H54 (cell line): ENCODE measurements around the gene MCF2L.

Source experiments
- DNase-seq: peaks from one replicate; pipeline ENCODE4 v3.0.0; 2011; ENCODE audit warnings: low spot score, mixed read lengths; ENCODE audit not compliant: insufficient read length
- FAIRE-seq: peaks from 3 replicates; lab custom pipeline; 2011; peaks lifted over from hg19 to GRCh38; lab: Jason Lieb, UNC
- POLR2A ChIP-seq: IDR thresholded peaks from 2 replicates; pipeline ENCODE4 v1.6.1; 2011; ENCODE audit warnings: low read depth, mild to moderate bottlenecking, low read length

The MCF2L gene

GRCh38 chr13:113145496-113145895 lies 176.5 kb downstream of the MCF2L start:
- no peak for FAIRE-seq
- no peak for DNase-seq
- TF ChIP-seq POLR2A, result no peak

DNA sequence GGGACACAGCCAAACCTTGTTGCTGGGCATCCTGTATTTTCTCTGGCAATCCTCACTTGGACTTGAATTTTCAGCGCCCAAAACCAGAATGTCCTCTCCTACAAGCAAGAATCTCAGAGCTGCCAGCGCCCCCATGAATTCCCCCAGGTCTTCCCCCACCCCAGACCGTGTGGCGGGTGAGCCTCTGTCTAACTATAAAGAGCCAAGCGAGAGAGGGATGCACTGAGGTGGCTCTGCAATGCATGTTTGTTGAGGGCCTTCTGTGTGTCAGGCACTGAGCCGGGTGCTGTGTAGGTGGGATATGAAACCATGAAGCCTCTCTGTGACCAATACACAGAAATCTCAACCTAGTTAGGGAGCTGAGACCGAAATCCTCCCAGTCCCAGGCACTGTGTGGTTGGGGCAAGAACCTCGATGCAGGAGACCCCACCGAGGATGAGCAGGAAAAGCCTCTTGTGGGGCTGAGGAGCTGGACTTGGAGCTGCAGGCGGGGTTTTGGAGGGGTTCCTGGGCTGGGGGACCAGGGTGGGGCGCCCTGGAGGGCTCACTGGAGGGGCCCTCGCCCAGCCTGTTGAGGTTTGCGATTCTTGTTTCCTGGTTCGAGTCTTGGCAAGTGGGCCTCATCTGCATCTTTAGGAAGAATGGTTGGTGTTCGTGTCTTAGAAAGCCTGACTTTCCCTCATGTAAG lies 177.0 kb downstream of the MCF2L start:
- DNase-seq (no peak), FAIRE-seq (no peak)
- no peak for TF ChIP-seq POLR2A

GRCh38 chr13:113146750-113147149 lies 177.7 kb downstream of the MCF2L start:
- DNase-seq (no peak), FAIRE-seq (no peak)
- TF ChIP-seq POLR2A, result no peak

- DNase-seq (no peak), FAIRE-seq (no peak)
- no peak for TF ChIP-seq POLR2A
Observed at GRCh38 chr13:113147206-113147605, 178.2 kb downstream of the MCF2L start.

GRCh38 chr13:113148407-113148806 lies 179.4 kb downstream of the MCF2L start:
- TF ChIP-seq POLR2A, result no peak
- no peak for FAIRE-seq
- no peak for DNase-seq

- TF ChIP-seq POLR2A, result no peak
- no peak for FAIRE-seq
Observed at GRCh38 chr13:113148940-113149503, 180.0 kb downstream of the MCF2L start.

More at GRCh38 chr13:113148940-113149503, 180.0 kb downstream of the MCF2L start:
- DNase-seq, result no peak
